SU-DHL-6 (cell line): ENCODE data around the gene PRRT4.

ENCODE experiments used
- H2AFZ ChIP-seq: fragments of 200-600 bp; sonication (generic); 2 replicates; pipeline ENCODE4 v1.6.1; 2014; ENCODE audit warnings: low read depth, mild to moderate bottlenecking, moderate library complexity, mixed read lengths, antibody characterized with exemption, low read length; ENCODE audit not compliant: severe bottlenecking
- H3F3A ChIP-seq: fragments of 200-600 bp; shearing (Covaris generic); 2 replicates; pipeline ENCODE4 v1.6.0; 2016; ENCODE audit warnings: antibody characterized with exemption, mild to moderate bottlenecking; ENCODE audit not compliant: insufficient read depth
- H3K27ac ChIP-seq: fragments of 200-600 bp; sonication (generic); 2 replicates; pipeline ENCODE4 v1.5.1; 2016; ENCODE audit warnings: low read depth, mild to moderate bottlenecking, low read length, moderate library complexity, mixed read lengths
- H3K27me3 ChIP-seq: fragments of 200-600 bp; sonication (generic), shearing (Covaris generic); 2 replicates; pipeline ENCODE4 v1.6.0; 2014; ENCODE audit warnings: mild to moderate bottlenecking, low read length
- H3K36me3 ChIP-seq: fragments of 200-600 bp; sonication (generic); 2 replicates; pipeline ENCODE4 v1.6.1; 2014; ENCODE audit warnings: mild to moderate bottlenecking, low read length, mixed read lengths
- H3K4me2 ChIP-seq: fragments of 300-600, 200-600 bp; shearing (Covaris generic), sonication (generic); 2 replicates; pipeline ENCODE4 v1.6.0; 2014; ENCODE audit warnings: low read length, low read depth, mild to moderate bottlenecking; ENCODE audit not compliant: poor library complexity, severe bottlenecking
- H3K4me3 ChIP-seq: fragments of 200-600 bp; sonication (generic); 2 replicates; pipeline ENCODE4 v1.5.1; 2014; ENCODE audit warnings: antibody characterized with exemption, low read length, mild to moderate bottlenecking, mixed read lengths; ENCODE audit not compliant: insufficient read depth, poor library complexity, severe bottlenecking
- H3K79me2 ChIP-seq: fragments of 200-600 bp; sonication (generic); 2 replicates; pipeline ENCODE4 v1.6.1; 2014; ENCODE audit warnings: mild to moderate bottlenecking, low read length, moderate library complexity; ENCODE audit not compliant: insufficient read depth
- H3K9ac ChIP-seq: fragments of 200-600 bp; sonication (generic); 2 replicates; pipeline ENCODE4 v1.7.0; 2014; ENCODE audit warnings: mild to moderate bottlenecking, low read length
- H3K9me2 ChIP-seq: fragments of 200-600 bp; sonication (generic); replicated peaks from 2 replicates; pipeline ENCODE4 v1.6.1; 2014; ENCODE audit warnings: low read length; ENCODE audit not compliant: insufficient read depth
- H3K9me3 ChIP-seq: fragments of 200-600 bp; sonication (generic); 2 replicates; pipeline ENCODE4 v1.6.1; 2014; ENCODE audit warnings: low read length, mixed read lengths; ENCODE audit not compliant: insufficient read depth
- H4K20me1 ChIP-seq: fragments of 200-600 bp; sonication (generic); 2 replicates; pipeline ENCODE4 v1.6.1; 2014; ENCODE audit warnings: low read depth, mild to moderate bottlenecking, antibody characterized with exemption, low read length, moderate library complexity, mixed read lengths
- EZH2phosphoT487 ChIP-seq: fragments of 200-600 bp; sonication (generic), shearing (Covaris generic); conservative IDR thresholded peaks from 2 replicates; pipeline ENCODE4 v1.6.1; 2018; ENCODE audit warnings: mild to moderate bottlenecking, antibody characterized with exemption, low read length, moderate library complexity, mixed read lengths
- TF ChIP-seq, protein P1 (sequence below): fragments of 200-600 bp; sonication (generic); IDR thresholded peaks from one replicate; pipeline ENCODE4 v1.5.1; 2017; ENCODE audit warnings: antibody characterized with exemption, mild to moderate bottlenecking, low read length, moderate library complexity; ENCODE audit not compliant: insufficient read depth, poor library complexity, severe bottlenecking

Gene PRRT4

DNA sequence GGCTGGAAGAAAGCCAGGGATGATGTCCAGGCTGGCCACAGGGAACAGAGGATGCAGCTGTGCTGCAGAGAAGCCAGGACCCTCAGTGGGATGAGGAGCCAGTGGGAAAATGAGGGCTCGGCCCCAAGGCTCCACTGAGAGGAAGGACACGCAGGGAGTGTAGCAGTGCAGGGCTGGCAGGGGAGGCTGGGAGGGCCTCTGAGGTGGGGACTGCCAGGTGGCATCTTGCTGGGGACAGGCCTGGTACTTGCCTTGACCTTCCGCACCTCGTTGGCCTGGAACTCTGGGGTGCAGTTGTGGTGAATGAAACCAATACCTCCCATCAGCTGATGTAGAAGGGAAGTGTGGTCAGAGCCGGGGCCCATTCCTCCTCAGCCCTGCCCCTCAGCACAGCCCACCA lies 39.1 kb upstream of the PRRT4 start:
- Histone ChIP-seq H3K4me3 (no peak overlapping the region), H3K36me3 (no peaks in the 10 kb centered on the region), H4K20me1 (no peaks in the 10 kb centered on the region), H3K9ac (no peak overlapping the region), H3K79me2 (peaks cover 13% of the 10 kb centered on the region; the same call in 1 of the 2 replicates), H3K9me3 (no peaks in the 10 kb centered on the region), H3K9me2 (no peaks in the 10 kb centered on the region), H3K27me3 (no peaks in the 10 kb centered on the region), H2AFZ (no peak overlapping the region), H3F3A (no peaks in the 10 kb centered on the region), H3K4me2 (no peak overlapping the region), H3K27ac (no peak overlapping the region)
- no peak for TF ChIP-seq EZH2phosphoT487
- TF ChIP-seq, protein P1, sequence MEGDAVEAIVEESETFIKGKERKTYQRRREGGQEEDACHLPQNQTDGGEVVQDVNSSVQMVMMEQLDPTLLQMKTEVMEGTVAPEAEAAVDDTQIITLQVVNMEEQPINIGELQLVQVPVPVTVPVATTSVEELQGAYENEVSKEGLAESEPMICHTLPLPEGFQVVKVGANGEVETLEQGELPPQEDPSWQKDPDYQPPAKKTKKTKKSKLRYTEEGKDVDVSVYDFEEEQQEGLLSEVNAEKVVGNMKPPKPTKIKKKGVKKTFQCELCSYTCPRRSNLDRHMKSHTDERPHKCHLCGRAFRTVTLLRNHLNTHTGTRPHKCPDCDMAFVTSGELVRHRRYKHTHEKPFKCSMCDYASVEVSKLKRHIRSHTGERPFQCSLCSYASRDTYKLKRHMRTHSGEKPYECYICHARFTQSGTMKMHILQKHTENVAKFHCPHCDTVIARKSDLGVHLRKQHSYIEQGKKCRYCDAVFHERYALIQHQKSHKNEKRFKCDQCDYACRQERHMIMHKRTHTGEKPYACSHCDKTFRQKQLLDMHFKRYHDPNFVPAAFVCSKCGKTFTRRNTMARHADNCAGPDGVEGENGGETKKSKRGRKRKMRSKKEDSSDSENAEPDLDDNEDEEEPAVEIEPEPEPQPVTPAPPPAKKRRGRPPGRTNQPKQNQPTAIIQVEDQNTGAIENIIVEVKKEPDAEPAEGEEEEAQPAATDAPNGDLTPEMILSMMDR: no peak

DNA sequence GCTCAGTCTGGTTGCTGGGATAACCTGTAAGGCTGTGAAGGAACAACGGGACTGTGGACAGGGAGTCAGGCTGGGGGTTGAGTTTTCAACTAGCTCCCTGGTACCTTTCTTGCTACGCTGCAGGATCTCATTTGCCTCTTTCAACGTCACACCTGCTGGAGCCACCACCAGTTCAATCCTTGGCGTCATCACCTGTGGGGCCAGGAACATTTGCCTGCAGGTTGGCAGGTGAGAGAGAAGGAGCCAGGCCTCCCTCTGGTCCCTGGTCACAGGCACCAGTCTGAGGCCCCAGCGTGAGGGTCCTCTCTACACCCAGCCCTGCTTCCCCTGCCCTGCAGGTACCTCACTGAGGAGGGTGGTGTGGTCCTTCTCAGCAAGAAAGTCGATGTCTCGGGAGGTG lies 38.5 kb upstream of the PRRT4 start:
- Histone ChIP-seq H3K79me2 (peaks cover 8% of the 10 kb centered on the region; the same call in 1 of the 2 replicates), H3K36me3 (no peaks in the 10 kb centered on the region), H3K9me3 (no peaks in the 10 kb centered on the region), H3K4me2 (no peak overlapping the region), H3F3A (no peaks in the 10 kb centered on the region), H3K9ac (no peak overlapping the region), H2AFZ (no peak overlapping the region), H3K27ac (no peak overlapping the region), H4K20me1 (no peaks in the 10 kb centered on the region), H3K27me3 (no peaks in the 10 kb centered on the region), H3K4me3 (no peak overlapping the region), H3K9me2 (no peaks in the 10 kb centered on the region)
- TF ChIP-seq, protein P1: no peak
- TF ChIP-seq EZH2phosphoT487: no peak

DNA sequence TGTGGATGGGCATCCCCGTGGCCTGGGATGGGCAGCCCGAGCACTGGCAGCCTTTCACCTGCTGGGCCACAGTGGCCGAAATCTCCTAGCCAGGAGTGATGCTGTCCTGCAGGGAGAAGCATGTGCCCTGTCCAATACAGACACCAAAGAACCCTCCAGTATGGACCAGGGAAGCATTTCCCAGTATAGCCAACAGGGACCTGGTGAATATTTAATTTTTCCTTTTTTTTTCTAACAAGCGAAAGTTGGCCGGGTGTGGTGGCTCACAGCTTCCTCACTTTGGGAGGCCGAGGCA lies 37.3 kb upstream of the PRRT4 start:
- Histone ChIP-seq H3K4me2 (no peak overlapping the region), H3K79me2 (no peaks in the 10 kb centered on the region), H3F3A (no peaks in the 10 kb centered on the region), H2AFZ (no peak overlapping the region), H3K27me3 (no peaks in the 10 kb centered on the region), H4K20me1 (no peaks in the 10 kb centered on the region), H3K9me2 (no peaks in the 10 kb centered on the region), H3K36me3 (no peaks in the 10 kb centered on the region), H3K4me3 (no peak overlapping the region), H3K9me3 (no peaks in the 10 kb centered on the region), H3K9ac (no peak overlapping the region), H3K27ac (no peak overlapping the region)
- no peak for TF ChIP-seq EZH2phosphoT487
- TF ChIP-seq, protein P1: no peak
